MCF 10A (cell line): ENCODE results near the gene KRTAP10-6. TPM values are rescaled to one million over a fixed set of nuclear protein-coding genes. Genes with fewer than 3 reads are reported as not detected.
"Not testable (repeated sequence)": the region's sequence is repeated elsewhere in the genome, so short reads cannot be mapped to it uniquely, and the experiment has no call there.

Source experiments
- BruUV-seq: library from RNA; stranded (reverse); fragments of 400-500 nt; replicated peaks from 2 replicates; lab custom pipeline; 2021; lab: Mats Ljungman, UMichigan
- CTCF ChIA-PET: fragments of 300-600 bp; sonication (Branson Sonifier 250); formaldehyde crosslinking; extraction: SDS; loops from one replicate; lab custom pipeline; 2021; ENCODE audit warnings: antibody characterized with exemption, inconsistent platforms; lab: Yijun Ruan, JAX
- POLR2A ChIA-PET: fragments of 300-600, 350-650 bp; sonication (Branson Sonifier 250); formaldehyde crosslinking; extraction: SDS; loops from one replicate; lab custom pipeline; 2020; ENCODE audit warnings: antibody characterized with exemption, inconsistent platforms; lab: Yijun Ruan, JAX
- DNase-seq: peaks from one replicate; pipeline ENCODE4 v3.0.0-alpha.2; 2018; ENCODE audit not compliant: unreplicated experiment
- H3K27ac Mint-ChIP-seq: one replicate; pipeline ENCODE4 v1.8.0; 2022; ENCODE audit warnings: mild to moderate bottlenecking, low read depth, mixed read lengths; ENCODE audit not compliant: unreplicated experiment
- H3K27me3 Mint-ChIP-seq: one replicate; pipeline ENCODE4 v1.8.0; 2022; ENCODE audit warnings: mixed read lengths; ENCODE audit not compliant: insufficient read depth, unreplicated experiment
- H3K36me3 Mint-ChIP-seq: one replicate; pipeline ENCODE4 v1.8.0; 2022; ENCODE audit warnings: mild to moderate bottlenecking, moderate library complexity, mixed read lengths; ENCODE audit not compliant: insufficient read depth, unreplicated experiment
- H3K4me1 Mint-ChIP-seq: one replicate; pipeline ENCODE4 v1.8.0; 2022; ENCODE audit warnings: mixed read lengths; ENCODE audit not compliant: insufficient read depth, unreplicated experiment
- H3K4me3 Mint-ChIP-seq: one replicate; pipeline ENCODE4 v1.8.0; 2022; ENCODE audit warnings: mild to moderate bottlenecking, moderate library complexity, mixed read lengths; ENCODE audit not compliant: unreplicated experiment
- H3K9me3 Mint-ChIP-seq: one replicate; pipeline ENCODE4 v1.8.0; 2022; ENCODE audit warnings: mixed read lengths; ENCODE audit not compliant: unreplicated experiment
- intact Hi-C: fragments of 100-400 bp; cut with micrococcal nuclease; formaldehyde crosslinking; loops from 2 replicates; pipeline ENCODE4 v1.14.1; 2022
- total RNA-seq: library from RNA; stranded (reverse); gene quantifications from 2 replicates; pipeline ENCODE4 v1.2.3, GENCODE V29; 2022
- TF ChIP-seq, protein P1 (sequence below): fragments of 200-600 bp; IDR thresholded peaks from one replicate; pipeline ENCODE4 v1.8.0; 2022; ENCODE audit warnings: antibody characterized with exemption, mild to moderate bottlenecking; ENCODE audit not compliant: unreplicated experiment

KRTAP10-6 gene
- total RNA-seq, 1 experiment from 2014 or later = not detected

DNA sequence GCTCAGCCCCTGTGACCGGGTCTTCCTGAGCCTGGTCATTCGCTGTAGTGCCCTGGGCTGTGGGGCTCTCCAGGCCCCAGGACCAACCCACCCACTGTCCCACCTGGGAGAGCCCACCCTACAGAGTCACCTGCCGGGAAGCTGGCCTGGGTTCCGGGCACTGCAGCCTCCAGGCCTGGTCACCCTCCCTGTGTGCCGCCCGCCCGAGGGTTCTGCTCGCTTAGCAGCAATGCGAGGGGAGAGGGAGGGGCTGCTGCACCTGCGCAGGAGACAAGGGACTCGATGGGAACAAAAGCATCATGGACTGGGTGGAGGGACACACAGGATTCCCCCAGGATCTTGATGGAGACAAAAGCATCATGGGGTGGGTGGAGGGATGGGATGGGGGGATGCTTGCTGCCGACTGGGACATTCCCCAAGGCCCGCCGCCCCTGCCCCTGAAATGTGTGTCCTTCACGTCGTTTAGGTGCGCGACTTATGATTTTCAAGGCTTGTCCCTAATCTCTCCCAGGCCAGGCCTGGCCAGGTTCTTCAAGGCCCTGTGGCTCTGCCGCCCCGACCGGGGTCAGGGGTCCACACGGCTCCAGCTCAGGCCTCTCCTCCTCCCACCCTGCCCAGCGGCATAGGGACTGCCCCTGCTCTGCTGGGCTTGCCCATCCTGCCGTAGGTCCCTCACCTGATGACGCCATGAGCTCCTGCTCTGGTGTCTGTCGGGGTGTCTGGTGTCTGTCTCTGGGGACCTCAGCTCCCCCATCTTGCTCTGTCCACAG lies 21.3 kb upstream of the KRTAP10-6 start:
- Mint-ChIP-seq H3K4me1 (peaks cover 8% of the 10 kb centered on the region), H3K27me3 (peaks cover 69% of the 10 kb centered on the region), H3K36me3 (no peaks in the 10 kb centered on the region), H3K4me3 (no peak overlapping the region), H3K9me3 (peaks cover 25% of the 10 kb centered on the region), H3K27ac (no peak overlapping the region)
- BruUV-seq = no TSS peak
- POLR2A ChIA-PET = no interaction called here
- intact Hi-C loops = no loop called here
- CTCF ChIA-PET = interaction anchor here (1.1 kb wide), 1 partner anchor 129 kb away, joined by 3 read pairs; no protein-coding TSS in a partner anchor
- DNase-seq = no peak
- TF ChIP-seq, protein P1, sequence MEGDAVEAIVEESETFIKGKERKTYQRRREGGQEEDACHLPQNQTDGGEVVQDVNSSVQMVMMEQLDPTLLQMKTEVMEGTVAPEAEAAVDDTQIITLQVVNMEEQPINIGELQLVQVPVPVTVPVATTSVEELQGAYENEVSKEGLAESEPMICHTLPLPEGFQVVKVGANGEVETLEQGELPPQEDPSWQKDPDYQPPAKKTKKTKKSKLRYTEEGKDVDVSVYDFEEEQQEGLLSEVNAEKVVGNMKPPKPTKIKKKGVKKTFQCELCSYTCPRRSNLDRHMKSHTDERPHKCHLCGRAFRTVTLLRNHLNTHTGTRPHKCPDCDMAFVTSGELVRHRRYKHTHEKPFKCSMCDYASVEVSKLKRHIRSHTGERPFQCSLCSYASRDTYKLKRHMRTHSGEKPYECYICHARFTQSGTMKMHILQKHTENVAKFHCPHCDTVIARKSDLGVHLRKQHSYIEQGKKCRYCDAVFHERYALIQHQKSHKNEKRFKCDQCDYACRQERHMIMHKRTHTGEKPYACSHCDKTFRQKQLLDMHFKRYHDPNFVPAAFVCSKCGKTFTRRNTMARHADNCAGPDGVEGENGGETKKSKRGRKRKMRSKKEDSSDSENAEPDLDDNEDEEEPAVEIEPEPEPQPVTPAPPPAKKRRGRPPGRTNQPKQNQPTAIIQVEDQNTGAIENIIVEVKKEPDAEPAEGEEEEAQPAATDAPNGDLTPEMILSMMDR = no peak

DNA sequence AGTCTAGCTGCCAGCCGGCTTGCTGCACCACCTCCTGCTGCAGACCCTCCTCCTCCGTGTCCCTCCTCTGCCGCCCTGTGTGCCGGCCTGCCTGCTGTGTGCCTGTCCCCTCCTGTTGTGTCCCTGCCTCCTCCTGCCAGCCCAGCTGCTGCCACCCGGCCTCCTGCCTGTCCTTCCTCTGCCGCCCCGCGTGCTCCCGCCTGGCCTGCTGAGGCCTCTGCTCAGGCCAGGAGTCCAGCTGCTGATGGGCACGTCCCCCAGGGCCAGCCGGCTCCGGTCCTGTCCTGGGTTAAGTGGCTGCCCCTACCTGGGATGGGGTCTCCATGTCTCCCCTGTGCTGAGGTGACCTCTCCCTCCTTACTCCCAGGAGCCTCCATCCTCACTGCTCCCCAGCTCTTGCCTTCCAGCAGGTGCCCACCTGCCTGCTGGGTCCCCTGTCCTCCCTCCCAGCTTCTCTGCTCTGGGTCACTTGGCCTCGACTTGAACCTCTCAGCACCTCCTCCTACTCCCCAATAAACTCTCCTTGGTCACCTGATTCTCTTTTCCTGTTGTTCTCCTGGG lies 20.4 kb upstream of the KRTAP10-6 start:
- Mint-ChIP-seq H3K27ac (no peak overlapping the region), H3K36me3 (no peaks in the 10 kb centered on the region), H3K4me3 (no peak overlapping the region), H3K9me3 (peaks cover 25% of the 10 kb centered on the region), H3K4me1 (peaks cover 8% of the 10 kb centered on the region), H3K27me3 (peaks cover 69% of the 10 kb centered on the region)
- TF ChIP-seq, protein P1 = no peak
- no TSS peak for BruUV-seq
- intact Hi-C loops = no loop called here
- ChIA-PET CTCF (interaction anchor here (0.5 to 1.1 kb wide), 2 partner anchors 130 to 180 kb away, joined by 3 read pairs; no protein-coding TSS in a partner anchor), POLR2A (no interaction called here)
- DNase-seq = no peak

DNA sequence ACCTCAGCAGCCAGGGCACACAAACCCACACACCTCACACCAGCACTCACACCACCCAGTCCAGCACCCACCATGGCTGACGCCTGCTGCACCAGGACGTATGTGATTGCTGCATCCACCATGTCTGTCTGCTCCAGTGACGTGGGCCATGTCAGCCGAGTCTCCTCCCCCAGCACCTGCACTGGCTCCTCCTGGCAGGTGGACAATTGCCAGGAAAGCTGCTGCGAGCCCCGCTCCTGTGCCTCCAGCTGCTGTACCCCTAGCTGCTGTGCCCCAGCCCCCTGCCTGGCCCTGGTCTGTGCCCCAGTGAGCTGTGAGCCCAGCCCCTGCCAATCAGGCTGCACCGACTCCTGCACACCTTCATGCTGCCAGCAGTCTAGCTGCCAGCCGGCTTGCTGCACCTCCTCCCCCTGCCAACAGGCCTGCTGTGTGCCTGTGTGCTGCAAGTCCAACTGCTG lies 19.8 kb upstream of the KRTAP10-6 start, which contains the start of gene KRTAP10-8:
KRTAP10-8 (plus strand) TSS at position 51 of the 458 bp plus-strand sequence; CDS start at position 73, 22 bp downstream.
- Mint-ChIP-seq H3K36me3 (no peaks in the 10 kb centered on the region), H3K4me3 (no peak within 1 kb of the TSS), H3K4me1 (peaks cover 8% of the 10 kb centered on the region), H3K27ac (no peak within 1 kb of the TSS), H3K9me3 (peaks cover 25% of the 10 kb centered on the region), H3K27me3 (peaks cover 69% of the 10 kb centered on the region)
- no TSS peak for BruUV-seq
- ChIA-PET CTCF (no interaction called here), POLR2A (no interaction called here)
- intact Hi-C loops = no loop called here
- DNase-seq = no peak
- TF ChIP-seq, protein P1 = no peak

DNA sequence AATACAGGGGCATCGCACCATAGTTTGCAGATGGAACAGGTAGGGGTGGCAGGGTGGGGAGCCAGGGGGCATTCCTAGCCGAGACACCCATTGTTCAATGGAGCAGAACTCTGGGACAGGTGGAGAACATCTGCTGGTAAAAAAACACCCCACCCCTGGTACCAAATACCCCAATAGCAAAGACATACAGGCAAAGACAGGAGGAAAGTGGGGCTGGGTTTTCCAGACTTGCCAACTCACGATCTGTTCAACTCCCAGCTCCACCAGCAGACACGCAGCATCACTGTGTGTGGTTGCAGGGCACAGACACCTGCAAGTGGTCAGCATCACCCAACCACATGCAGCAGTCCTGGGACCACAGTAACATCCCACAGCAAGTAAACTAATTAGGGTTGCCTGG lies 19.2 kb upstream of the KRTAP10-6 start:
- ChIA-PET POLR2A (no interaction called here), CTCF (no interaction called here)
- peaks cover 6% of the 10 kb centered on the region for H3K4me1 Mint-ChIP-seq
- H3K4me3 Mint-ChIP-seq = no peak overlapping the region
- intact Hi-C loops = no loop called here
- TF ChIP-seq, protein P1 = no peak
- H3K36me3 Mint-ChIP-seq = no peaks in the 10 kb centered on the region
- no peak overlapping the region for H3K27ac Mint-ChIP-seq
- H3K9me3 Mint-ChIP-seq = peaks cover 25% of the 10 kb centered on the region
- peaks cover 69% of the 10 kb centered on the region for H3K27me3 Mint-ChIP-seq
- no TSS peak for BruUV-seq
- no peak for DNase-seq

DNA sequence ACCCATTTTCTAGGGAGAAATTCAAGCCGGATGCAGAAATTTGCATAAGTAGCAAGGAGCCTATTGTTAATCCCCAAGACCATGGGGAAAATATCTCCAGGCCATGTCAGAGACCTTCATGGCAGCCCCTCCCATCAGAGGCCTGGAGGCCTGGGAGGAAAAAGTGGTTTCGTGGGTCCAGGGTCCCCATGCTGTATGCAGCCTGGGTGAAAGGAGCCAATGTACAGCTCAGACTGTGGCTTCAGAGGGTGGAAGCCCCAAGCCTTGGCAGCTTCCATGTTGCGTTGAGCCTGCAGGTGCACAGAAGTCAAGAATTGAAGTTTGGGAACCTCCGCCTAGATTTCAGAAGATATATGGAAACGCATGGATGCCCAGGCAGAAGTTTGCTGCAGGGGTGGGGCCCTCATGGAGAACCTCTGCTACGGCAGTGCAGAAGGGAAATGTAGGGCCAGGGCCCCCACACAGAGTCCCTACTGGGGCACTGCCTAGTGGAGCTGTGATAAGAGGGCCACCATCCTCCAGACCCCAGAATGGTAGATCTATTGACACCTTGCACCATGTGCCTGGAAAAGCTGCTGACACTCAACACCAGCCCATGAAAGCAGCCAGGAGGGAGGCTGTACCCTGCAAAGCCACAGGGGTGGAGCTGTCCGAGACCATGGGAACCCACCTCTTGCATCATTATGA lies 18.0 kb upstream of the KRTAP10-6 start:
- H3K27ac Mint-ChIP-seq, H3K4me3 Mint-ChIP-seq, intact Hi-C loops, H3K4me1 Mint-ChIP-seq, DNase-seq, H3K36me3 Mint-ChIP-seq, CTCF ChIA-PET, BruUV-seq: not testable (repeated sequence)
- Mint-ChIP-seq H3K27me3 (peaks cover 69% of the 10 kb centered on the region), H3K9me3 (peaks cover 25% of the 10 kb centered on the region)
- POLR2A ChIA-PET = interaction anchor here (0.7 kb wide), 1 partner anchor 26 kb away, joined by 3 read pairs; no protein-coding TSS in a partner anchor
